Measurements from ENCODE around the gene PPA1.
"Not testable (repeated sequence)": the region's sequence is repeated elsewhere in the genome, so short reads cannot be mapped to it uniquely, and the experiment has no call there.

PPA1 gene

DNA sequence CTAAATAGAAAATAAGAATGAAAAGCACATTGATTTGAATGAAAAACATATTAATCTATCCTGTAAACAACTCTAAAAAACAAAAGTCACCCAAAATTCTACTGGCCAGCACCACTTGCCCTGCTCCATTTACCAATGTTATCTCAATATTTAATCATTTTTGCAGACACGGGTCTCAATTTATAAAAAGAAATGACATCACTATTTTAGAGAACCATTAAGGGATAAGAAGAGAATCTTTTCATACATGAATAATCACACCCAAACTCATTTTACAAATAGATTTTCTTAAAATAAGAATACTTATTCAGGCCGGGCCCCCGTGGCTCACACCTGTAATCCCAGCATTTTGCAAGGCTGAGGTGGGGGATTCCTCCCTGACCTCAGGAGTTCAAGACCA lies 66.8 kb downstream of the PPA1 start:
- no peak for DNase-seq

DNA sequence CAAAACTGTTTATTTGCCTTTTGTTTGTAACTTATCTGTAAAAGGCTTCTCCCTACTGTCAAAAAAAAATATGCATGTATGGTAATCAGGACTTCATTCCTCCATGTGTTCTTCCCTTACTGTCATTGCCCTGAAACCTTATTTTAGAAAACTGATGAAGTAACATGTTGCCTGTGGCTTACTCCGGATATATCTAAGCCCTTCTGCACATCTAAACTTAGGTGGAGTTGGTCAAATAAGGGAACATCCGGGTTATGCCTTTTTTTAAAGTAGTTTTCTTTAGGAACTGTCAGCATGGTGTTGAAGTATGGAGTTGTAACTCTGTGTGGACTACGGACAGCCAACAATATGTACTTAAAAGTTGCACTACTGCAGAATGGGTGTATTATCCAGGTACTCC lies 69.1 kb downstream of the PPA1 start:
- DNase-seq: no peak

DNA sequence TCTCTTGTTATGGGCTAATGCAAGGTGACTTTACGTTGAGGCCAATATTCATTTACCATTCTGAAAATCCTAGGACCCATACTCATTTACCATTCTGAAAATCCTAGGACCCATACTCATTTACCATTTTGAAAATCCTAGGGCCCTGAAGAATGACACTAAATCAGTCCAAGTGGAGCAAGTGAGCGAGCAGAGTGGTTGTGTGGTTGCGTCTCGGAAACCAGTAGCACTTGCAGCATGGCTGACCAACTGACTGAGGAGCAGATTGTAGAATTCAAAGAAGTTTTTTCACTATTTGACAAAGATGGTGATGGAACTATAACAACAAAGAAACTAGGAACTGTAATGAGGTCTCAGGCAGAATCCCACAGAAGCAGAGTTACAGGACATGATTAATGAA lies 69.8 kb downstream of the PPA1 start:
- DNase-seq: no peak

DNA sequence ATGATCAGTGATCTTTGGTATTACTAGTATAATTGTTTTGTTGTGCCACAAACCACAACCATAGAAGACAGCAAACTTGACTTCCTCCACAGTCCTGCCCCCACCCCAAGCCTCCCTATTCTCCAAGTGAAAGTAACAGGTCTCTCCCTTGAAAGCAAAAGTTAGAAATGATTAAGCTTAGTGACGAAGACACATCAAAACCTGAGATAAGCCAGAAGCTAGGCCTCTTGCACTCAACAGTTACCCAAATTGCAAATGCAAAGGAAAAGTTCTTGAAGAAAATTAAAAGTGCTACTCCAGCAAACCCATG lies 70.4 kb downstream of the PPA1 start:
- no peak for DNase-seq

DNA sequence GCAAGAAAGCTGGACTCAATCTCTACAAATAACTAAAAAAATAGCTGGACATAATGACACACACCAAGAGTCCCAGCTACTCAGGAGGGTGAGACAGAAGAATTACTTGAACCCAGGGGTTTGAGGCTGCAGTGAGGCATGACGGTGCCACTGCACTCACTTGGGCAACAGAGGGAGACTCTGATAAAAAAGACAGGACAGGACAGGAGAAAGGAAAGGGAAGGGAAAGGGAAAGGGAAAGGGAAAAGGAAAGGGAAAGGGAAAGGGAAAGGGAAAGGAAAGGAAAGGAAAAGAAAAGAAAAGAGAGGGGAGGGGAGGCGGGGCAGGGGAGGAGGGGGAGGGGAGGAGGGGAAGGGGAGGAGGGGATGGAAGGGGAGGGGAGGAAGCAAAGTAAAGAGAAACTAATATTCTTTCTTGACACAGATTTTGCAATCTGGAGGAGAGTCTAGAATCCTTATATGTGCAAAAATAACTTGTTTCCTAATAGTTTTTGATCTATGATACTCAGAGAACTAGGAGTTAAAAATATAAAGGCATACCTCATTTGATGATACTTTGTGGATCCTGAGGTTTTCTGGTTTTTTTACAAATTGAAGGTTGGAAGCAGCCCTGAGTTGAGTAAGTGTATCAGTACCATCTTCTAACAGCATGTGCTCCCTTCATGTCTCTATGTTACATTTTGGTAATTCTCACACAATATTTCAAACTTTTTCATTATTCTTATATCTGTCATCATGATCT lies 70.9 kb downstream of the PPA1 start:
- DNase-seq: no peak

DNA sequence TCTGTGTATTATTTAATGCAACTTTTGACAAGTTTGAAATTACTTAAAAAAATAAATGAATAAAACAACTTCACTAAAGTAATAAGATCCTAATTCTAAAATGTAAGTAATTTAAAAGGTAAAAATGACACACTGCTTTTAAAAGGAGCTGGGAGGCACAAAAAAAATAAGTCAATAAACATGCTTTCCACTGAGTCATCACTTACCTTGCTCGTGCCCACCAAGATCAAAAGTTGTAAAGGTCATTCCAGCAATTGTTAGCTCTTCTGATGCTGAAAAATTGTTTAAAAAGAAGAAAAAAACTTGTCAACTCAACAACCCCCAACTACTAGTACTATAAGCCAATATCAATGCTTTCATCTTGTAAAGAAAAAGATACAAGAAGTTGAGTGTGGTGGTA lies 72.4 kb downstream of the PPA1 start:
- DNase-seq: no peak

DNA sequence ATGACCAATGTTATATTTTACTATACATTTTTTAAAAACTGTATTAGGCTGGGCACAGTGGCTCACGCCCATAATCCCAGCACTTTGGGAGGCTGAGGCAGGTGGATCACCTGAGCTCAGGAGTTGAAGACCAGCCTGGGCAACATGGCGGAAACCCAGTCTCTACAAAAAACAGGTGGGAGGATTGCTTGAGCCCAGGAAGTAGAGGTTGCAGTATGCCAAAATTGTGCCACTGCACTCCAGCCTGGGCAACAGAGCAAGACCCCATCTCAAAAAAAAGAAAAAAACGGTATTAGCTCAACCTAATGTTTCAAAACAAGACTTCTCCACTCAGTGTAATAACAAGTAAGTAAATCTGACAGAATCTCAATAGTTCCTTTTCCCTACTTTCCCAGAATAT lies 73.9 kb downstream of the PPA1 start:
- not testable (repeated sequence) for DNase-seq

DNA sequence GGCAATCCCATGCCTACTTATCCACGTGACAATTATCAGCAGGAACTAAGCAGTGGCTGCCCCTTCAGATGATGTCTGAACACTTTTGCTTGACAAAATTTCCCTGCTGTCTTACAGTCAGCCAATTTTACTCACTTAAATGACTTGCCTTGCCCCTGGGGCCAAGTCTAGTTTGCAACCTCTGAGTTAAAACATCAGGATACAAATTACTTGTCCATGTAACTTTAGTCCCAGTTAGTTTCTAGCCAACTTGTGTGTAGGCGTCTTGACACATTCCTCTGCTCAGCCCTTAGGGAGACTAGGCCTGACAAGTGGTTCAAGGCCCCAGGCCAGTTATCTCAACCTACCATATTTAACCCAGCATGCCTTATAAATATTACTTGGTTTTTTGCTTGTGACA lies 75.1 kb downstream of the PPA1 start:
- DNase-seq: no peak

DNA sequence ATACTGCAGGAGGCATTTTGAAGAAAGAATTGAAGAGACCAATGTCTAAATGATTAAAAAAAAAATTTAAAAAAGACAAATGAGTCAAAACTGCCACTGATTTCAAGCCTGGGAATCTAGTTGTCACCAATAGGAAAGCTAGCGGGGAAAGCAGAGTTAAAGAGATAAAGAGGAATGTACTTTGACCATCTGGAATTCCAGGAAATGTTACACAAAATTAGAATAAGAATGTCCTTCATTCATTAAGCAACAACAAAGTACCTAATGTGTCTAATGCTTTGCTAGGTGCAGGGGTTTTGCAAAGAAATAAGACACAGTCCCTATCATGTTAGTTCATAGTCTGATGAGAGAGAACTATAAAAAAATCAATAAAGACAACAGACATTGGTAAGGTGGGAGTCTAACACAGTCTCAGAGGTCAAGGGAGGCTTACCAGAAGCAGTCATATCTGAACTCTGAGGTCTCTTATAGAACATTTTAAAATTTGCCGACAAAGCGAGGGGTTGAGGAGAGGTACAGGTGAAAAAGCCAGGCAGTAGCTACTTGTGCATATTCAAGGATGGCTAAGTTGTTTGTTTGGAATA lies 77.9 kb downstream of the PPA1 start:
- no peak for DNase-seq
